Measurements from ENCODE around the gene TNFAIP2. TPM values are rescaled to one million over a fixed set of nuclear protein-coding genes. Genes with fewer than 3 reads are reported as not detected.
"Not testable (repeated sequence)": the region's sequence is repeated elsewhere in the genome, so short reads cannot be mapped to it uniquely, and the experiment has no call there.

TNFAIP2 gene
- total RNA-seq, 2 donors from 2014 or later: 3.0 to 4.0 TPM

DNA sequence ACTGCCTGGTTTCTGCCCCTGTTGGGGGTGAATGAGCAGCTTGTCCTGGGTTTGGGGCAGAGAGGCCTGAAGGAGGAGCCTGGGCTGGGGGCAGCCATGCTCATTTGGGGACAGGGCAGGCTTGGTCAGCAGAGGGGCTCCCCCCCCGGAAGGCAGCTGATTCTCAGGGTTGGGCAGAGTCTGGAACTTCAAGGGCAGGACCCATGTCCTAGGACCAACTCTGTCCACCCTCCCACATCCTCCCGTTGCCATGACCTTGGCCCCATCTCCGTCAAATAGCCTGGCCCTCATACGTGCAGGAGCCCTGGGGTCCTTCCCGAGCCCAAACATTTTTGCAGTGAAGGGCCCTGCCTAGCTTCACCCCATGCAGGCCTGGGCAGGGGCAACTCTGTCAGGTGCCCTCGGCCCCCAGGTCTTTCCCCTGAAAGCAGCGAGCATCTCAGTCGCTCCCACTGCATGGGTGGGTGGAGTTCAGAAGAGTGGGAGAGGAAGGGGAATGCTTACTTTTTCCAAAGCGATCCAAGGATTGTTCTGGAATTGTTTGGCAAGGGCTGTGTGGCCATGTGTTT, 32.6 kb downstream of the TNFAIP2 start:
- H3K9me3 Mint-ChIP-seq: no peaks in the 10 kb centered on the region
- H3K27ac Mint-ChIP-seq: no peak overlapping the region

DNA sequence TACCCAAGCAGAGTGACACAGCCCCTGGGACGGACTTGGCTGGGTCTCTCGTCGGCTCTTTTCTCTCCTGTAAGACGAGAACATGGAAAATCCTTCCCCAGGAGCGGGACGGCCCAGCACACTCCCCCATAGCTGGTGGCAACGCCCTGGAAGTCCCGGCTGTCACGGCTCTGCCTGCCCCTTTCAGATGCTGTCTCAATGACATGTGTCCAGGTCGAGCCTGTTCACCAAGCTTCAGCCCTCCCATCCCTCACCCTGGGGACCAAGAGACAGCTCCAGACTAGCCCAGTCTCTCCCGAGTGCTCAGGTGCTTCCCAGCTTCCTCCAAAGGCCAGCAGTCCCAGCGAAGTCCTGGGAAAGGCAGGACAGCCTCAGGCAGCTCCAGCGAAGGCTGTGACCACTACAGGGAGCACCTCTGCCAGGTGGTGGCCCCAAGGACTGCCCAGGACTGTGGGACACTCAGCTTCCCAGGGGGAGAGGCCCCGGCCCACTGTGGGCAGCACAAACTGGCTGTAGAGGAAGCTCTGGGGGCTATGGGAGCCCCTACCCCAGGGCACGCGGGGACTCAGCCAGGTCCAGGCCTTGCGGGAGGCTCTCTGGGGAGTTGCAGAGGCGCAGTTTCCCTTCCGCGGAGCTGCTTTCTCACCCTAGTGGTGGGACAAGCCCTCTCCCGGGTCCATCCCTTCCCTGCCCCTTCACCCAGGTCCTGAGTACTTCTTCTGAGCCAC, 33.6 kb downstream of the TNFAIP2 start:
- no peak overlapping the region for H3K4me3 Mint-ChIP-seq
- no peaks in the 10 kb centered on the region for H3K9me3 Mint-ChIP-seq
- ATAC-seq (replicated peaks): no peak

More for the DNA sequence above, 32.6 kb downstream of the TNFAIP2 start:
- H3K4me3 Mint-ChIP-seq: no peak overlapping the region
- no peaks in the 10 kb centered on the region for H3K27me3 Mint-ChIP-seq
- no peaks in the 10 kb centered on the region for H3K36me3 Mint-ChIP-seq (ENCODE audit: low read depth)
- H3K4me1 Mint-ChIP-seq: no peaks in the 10 kb centered on the region
- ATAC-seq (replicated peaks): no peak

DNA sequence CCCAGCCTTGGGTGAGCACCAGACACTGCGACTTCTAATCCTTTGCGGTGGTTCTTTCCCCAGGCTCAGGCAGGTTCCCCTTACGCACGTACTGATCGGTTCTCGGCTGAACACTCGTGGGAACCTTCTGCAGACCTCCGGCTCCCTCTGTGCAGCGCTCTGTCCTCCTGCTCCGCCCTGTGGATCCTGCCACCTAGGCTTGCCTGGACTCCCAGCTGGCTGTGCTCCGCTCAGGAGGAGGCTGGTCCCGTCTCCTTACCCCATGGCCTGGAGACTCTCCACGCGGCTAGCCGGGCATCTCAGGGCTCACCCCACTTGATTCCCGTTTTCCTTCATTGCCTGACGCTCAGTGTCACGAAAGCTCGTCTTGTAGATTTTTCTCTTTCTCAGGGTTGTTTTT, 34.7 kb downstream of the TNFAIP2 start:
- ATAC-seq (replicated peaks): no peak
- no peaks in the 10 kb centered on the region for H3K27me3 Mint-ChIP-seq
- H3K4me1 Mint-ChIP-seq: no peaks in the 10 kb centered on the region
- H3K9me3 Mint-ChIP-seq: no peaks in the 10 kb centered on the region
- H3K4me3 Mint-ChIP-seq: no peak overlapping the region
- no peaks in the 10 kb centered on the region for H3K36me3 Mint-ChIP-seq (ENCODE audit: low read depth)
- H3K27ac Mint-ChIP-seq: no peak overlapping the region

More for the DNA sequence above, 33.6 kb downstream of the TNFAIP2 start:
- Mint-ChIP-seq H3K27ac (no peak overlapping the region), H3K36me3 (ENCODE audit: low read depth) (no peaks in the 10 kb centered on the region), H3K4me1 (no peaks in the 10 kb centered on the region), H3K27me3 (no peaks in the 10 kb centered on the region)

DNA sequence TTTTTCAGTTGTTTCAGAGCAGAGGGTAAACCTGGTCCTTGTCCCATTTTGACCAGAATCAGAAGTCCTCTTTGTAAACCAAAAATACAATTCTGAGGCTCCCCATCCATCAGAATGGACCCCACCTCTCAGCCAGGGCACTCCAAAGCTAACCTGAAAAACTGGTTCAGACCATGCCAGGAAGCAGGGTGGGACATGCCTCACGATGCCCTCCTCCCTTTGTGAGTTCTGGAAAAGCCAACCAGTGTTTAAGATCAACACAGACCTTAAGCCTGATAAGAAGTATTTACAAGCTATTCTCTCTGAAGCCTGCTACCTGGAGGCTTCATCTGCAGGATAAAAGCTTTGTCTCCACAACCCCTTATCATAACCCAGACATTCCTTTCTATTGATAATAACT, 35.4 kb downstream of the TNFAIP2 start:
- H3K36me3 Mint-ChIP-seq (ENCODE audit: low read depth): no peaks in the 10 kb centered on the region
- H3K27me3 Mint-ChIP-seq: no peaks in the 10 kb centered on the region
- no peaks in the 10 kb centered on the region for H3K9me3 Mint-ChIP-seq
- H3K4me3 Mint-ChIP-seq: no peak overlapping the region
- no peak overlapping the region for H3K27ac Mint-ChIP-seq
- no peak for ATAC-seq (replicated peaks)
- no peaks in the 10 kb centered on the region for H3K4me1 Mint-ChIP-seq

DNA sequence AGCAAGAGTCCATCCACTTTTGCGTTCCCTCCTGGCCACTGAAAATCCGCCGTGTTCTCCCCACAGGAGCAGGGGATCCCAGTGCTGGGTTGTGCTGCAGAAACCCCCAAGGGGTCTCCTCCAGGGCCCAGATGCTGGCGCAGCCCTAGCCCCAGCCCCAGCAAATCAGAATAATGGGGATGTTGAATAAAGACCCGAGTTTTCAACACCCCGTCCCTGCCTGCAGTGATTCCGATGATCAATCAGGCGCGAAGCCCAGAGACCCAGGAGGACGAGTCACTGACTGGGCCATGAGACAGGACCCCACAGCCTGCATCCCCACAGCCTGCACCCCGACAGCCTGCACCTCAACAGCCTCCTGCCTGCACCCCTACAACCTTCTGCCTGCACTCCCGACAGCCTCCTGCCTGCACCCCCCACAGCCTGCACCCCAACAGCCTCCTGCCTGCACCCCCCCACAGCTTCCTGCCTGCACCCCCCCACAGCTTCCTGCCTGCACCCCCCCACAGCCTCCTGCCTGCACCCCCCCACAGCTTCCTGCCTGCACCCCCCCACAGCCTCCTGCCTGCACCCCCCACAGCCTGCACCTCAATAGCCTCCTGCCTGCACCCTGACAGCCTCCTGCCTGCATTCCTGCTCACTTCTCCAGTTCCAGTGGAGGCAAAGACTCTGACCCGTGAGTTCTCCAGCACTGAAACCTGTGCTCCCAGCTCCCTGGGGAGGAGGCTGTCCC, 37.2 kb downstream of the TNFAIP2 start:
- no peak overlapping the region for H3K4me3 Mint-ChIP-seq
- H3K27ac Mint-ChIP-seq: no peak overlapping the region
- H3K36me3 Mint-ChIP-seq (ENCODE audit: low read depth): no peaks in the 10 kb centered on the region
- H3K9me3 Mint-ChIP-seq: no peaks in the 10 kb centered on the region
- peaks cover 6% of the 10 kb centered on the region for H3K27me3 Mint-ChIP-seq
- H3K4me1 Mint-ChIP-seq: no peaks in the 10 kb centered on the region
- ATAC-seq (replicated peaks): no peak

DNA sequence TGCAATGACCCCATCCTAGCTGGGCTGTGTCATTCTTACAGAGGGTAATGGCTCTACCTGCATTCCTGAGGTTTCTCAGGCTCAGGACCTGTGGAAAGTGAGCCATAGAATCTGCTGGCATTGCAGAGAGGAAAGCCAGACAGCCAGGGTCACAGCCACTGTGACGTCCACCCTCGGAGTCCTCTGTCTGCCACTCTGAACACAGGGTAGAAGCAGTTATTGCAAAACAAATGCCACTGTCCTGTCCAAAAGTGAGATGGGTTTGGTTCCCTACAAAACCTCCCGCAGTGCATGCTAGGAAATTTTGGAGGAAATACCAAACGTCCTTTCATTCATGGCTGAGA, 37.8 kb downstream of the TNFAIP2 start:
- ATAC-seq (replicated peaks): no peak
- no peaks in the 10 kb centered on the region for H3K4me1 Mint-ChIP-seq
- no peak overlapping the region for H3K27ac Mint-ChIP-seq
- no peak overlapping the region for H3K4me3 Mint-ChIP-seq
- no peaks in the 10 kb centered on the region for H3K9me3 Mint-ChIP-seq
- H3K36me3 Mint-ChIP-seq (ENCODE audit: low read depth): no peaks in the 10 kb centered on the region
- peaks cover 7% of the 10 kb centered on the region for H3K27me3 Mint-ChIP-seq

DNA sequence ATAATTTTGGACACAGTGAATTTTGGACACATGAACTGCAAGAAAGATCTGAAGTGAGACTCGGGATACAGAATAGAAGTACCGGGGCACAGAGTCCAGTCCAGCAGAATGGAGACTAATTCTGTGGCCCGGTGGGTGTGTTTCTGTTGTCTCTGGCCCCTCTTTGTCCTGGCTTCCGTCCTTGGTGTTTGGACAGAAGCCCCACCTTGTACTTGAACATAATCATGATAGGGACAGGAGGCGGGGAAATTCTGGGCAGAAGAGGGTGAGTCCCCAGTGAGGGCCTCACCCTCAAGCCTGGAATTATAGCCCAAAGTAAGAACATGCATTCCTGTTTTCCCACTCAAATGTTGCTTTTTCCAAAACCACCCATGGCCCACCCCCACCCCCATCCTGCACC, 39.9 kb downstream of the TNFAIP2 start:
- no peak for ATAC-seq (replicated peaks)
- Mint-ChIP-seq H3K4me3 (no peak overlapping the region), H3K9me3 (no peaks in the 10 kb centered on the region), H3K27me3 (peaks cover 12% of the 10 kb centered on the region), H3K27ac (no peak overlapping the region), H3K4me1 (no peaks in the 10 kb centered on the region), H3K36me3 (ENCODE audit: low read depth) (no peaks in the 10 kb centered on the region)

DNA sequence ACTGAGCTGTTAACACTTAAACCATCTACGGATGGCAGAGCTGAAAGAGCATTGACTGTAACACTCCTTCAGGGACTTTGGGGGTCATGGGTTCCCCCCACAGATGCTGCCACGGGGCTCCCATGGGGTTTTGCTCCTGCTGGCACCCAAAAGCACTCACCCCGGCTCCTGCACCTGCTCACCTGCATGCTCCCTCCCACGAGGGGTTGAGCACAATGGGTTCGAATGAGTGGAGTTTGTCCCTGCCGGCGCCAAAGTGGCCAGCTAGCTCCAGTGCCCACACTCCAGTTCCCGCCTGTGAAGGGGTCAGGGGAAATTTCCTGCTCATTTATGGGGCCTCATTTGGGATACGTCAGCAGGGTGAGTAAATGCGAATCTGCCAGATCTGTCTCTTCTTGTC, 40.7 kb downstream of the TNFAIP2 start:
- no peaks in the 10 kb centered on the region for H3K4me1 Mint-ChIP-seq
- H3K27ac Mint-ChIP-seq: no peak overlapping the region
- peaks cover 12% of the 10 kb centered on the region for H3K27me3 Mint-ChIP-seq
- ATAC-seq (replicated peaks): no peak
- H3K9me3 Mint-ChIP-seq: no peaks in the 10 kb centered on the region
- H3K4me3 Mint-ChIP-seq: no peak overlapping the region
- H3K36me3 Mint-ChIP-seq (ENCODE audit: low read depth): no peaks in the 10 kb centered on the region

DNA sequence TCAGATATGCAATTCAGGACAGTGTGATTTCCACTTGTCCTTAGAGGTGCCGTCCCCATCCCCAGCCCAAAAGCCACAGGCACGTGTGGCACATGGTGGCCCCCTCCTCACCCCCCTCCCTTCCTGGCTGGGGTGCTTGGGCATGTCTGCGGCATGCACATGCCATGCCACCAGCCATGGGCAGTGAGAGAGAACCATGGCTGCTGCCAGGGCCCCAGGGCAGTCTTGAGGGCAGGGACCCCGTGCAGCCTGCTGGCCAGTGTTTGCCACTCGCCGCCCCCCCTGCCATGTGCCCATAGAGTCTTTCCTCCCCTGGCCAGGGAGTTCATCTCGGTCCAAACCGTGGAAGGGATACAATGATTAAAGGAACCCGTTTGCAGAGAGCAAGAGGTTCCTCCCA, 41.5 kb downstream of the TNFAIP2 start:
- no peaks in the 10 kb centered on the region for H3K36me3 Mint-ChIP-seq (ENCODE audit: low read depth)
- no peak overlapping the region for H3K4me3 Mint-ChIP-seq
- H3K4me1 Mint-ChIP-seq: no peaks in the 10 kb centered on the region
- no peak overlapping the region for H3K27ac Mint-ChIP-seq
- peaks cover 12% of the 10 kb centered on the region for H3K27me3 Mint-ChIP-seq
- H3K9me3 Mint-ChIP-seq: no peaks in the 10 kb centered on the region
- no peak for ATAC-seq (replicated peaks)

DNA sequence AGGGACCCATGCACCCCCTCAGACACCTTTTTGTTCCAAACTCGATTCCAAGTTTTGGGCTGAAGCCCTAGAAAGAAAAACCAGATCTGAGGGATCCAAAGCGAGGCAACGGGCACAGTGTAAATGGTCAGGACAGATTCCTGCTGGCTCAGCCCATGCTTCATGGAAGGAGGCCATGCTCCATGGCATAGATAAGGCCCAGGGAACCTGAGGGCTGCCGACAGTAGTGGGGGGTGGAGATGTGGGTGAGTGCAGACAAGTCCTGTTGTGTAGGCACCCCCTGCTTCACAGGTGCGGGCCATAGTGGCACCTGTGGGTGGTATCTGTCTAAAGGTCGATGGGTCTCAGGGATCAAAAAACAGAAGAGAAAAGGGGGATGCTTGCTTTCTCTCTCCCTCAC, 42.1 kb downstream of the TNFAIP2 start:
- no peaks in the 10 kb centered on the region for H3K36me3 Mint-ChIP-seq (ENCODE audit: low read depth)
- H3K27ac Mint-ChIP-seq: no peak overlapping the region
- peaks cover 16% of the 10 kb centered on the region for H3K27me3 Mint-ChIP-seq
- no peaks in the 10 kb centered on the region for H3K4me1 Mint-ChIP-seq
- no peaks in the 10 kb centered on the region for H3K9me3 Mint-ChIP-seq
- H3K4me3 Mint-ChIP-seq: no peak overlapping the region
- ATAC-seq (replicated peaks): no peak

DNA sequence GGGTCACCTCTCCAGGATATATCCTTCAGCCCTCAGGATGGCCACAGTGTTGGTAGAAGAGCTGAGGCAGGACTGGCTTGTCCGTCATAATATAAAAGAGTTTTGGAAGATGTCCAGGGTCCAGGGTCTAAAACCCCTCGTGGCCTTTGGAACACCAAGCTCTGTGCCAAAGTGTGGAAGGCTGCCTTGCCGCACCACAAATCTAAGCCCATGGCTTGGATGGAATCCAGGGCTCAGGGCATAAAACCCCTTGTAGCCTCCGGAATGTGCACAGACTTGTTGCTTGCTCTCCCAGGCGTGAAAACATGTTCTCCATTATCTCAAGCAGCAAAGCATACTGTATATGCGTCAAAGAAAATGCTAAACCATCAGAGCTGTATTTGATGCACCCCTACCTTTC, 46.7 kb downstream of the TNFAIP2 start:
- Mint-ChIP-seq H3K27me3 (peaks cover 36% of the 10 kb centered on the region), H3K9me3 (peaks cover 4% of the 10 kb centered on the region), H3K4me3 (no peak overlapping the region)

DNA sequence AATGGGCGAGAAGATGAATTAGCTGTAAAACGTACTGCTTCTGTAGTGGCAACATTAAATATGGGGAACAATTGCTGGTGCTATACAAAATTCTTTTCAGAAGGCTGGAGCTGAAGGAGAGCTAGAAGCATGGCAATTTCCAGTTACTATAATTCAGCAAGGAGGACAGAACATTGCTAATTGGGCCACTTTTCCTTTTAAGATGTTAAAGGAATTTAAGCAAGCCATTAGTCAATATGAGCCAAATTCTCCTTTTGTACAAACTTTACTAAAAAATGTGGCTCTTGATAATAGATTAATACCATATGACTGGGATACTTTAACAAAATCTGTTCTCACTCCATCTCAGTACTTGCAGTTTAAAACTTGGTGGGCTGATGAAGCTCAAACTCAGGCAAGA, 47.9 kb downstream of the TNFAIP2 start:
- H3K36me3 Mint-ChIP-seq (ENCODE audit: low read depth); H3K27ac Mint-ChIP-seq; H3K9me3 Mint-ChIP-seq; H3K4me3 Mint-ChIP-seq; H3K4me1 Mint-ChIP-seq; ATAC-seq (replicated peaks): not testable (repeated sequence)
- peaks cover 37% of the 10 kb centered on the region for H3K27me3 Mint-ChIP-seq

More for the DNA sequence above, 46.7 kb downstream of the TNFAIP2 start:
- Mint-ChIP-seq H3K36me3 (ENCODE audit: low read depth) (no peaks in the 10 kb centered on the region), H3K4me1 (no peaks in the 10 kb centered on the region), H3K27ac (no peak overlapping the region)
- no peak for ATAC-seq (replicated peaks)

DNA sequence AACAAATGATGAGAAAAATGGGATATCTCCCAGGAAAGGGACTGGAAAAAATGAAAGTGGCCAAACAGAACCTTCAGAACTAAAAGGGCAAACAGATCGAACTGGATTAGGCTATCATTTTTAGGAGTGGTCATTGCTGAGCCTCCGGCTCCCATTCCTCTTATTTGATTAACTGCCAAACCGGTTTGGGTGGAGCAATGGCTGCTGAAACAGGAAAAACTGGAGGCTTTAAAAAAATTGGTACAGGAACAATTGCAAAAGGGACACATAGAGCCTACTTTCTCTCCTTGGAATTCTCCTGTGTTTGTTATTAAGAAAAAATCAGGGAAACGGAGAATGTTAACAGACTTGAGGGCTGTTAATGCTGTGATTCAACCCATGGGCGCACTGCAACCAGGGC, 49.7 kb downstream of the TNFAIP2 start:
- Mint-ChIP-seq H3K4me1 (no peaks in the 10 kb centered on the region), H3K27me3 (peaks cover 35% of the 10 kb centered on the region), H3K9me3 (peaks cover 4% of the 10 kb centered on the region), H3K27ac (no peak overlapping the region), H3K4me3 (no peak overlapping the region), H3K36me3 (ENCODE audit: low read depth) (no peaks in the 10 kb centered on the region)
- ATAC-seq (replicated peaks): no peak

DNA sequence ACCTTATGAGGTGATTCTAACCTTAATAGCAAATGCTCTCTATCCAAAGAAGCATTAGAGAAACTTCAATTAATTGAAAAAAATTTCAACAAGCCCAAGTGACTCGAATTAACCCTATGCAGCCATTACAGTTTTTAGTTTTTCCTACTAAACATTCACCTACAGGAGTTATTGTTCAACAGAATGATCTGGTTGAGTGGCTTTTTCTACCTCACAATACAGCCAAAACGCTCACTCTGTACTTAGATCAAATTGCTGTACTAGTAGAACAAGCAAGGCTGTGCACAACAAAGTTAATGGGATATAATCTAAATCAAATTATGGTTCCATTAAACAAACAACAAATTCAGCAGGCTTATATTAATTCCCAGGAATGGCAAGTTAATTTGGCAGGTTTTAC, 50.6 kb downstream of the TNFAIP2 start:
- not testable (repeated sequence) for H3K27ac Mint-ChIP-seq; H3K36me3 Mint-ChIP-seq (ENCODE audit: low read depth); H3K4me3 Mint-ChIP-seq; ATAC-seq (replicated peaks); H3K9me3 Mint-ChIP-seq; H3K4me1 Mint-ChIP-seq
- peaks cover 35% of the 10 kb centered on the region for H3K27me3 Mint-ChIP-seq

DNA sequence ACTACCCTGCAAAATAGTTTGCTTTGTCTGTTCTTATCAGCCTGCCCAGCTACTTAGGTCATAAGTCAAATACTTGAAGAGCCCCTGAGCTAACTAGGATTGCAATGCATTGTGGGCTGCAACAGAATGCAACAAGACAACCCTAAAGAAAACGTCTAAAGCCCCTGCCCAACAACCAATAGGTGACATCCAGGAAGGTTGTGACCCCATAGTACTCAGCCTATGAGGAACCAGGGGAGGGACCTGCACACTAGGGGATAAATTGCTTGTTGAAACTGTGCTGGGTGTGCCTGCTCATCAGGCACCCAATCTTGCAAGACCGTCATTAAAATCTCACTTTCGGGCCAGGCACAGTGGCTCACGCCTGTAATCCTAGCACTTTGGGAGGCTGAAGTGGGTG, 52.9 kb downstream of the TNFAIP2 start:
- not testable (repeated sequence) for H3K36me3 Mint-ChIP-seq (ENCODE audit: low read depth); H3K27ac Mint-ChIP-seq; H3K4me3 Mint-ChIP-seq; ATAC-seq (replicated peaks); H3K9me3 Mint-ChIP-seq; H3K4me1 Mint-ChIP-seq
- peaks cover 25% of the 10 kb centered on the region for H3K27me3 Mint-ChIP-seq
